ENCODE data around the gene MED15.
A peak's percentile ranks its signal among the peaks of the same experiment; 100 is the strongest.

MED15 gene

DNA sequence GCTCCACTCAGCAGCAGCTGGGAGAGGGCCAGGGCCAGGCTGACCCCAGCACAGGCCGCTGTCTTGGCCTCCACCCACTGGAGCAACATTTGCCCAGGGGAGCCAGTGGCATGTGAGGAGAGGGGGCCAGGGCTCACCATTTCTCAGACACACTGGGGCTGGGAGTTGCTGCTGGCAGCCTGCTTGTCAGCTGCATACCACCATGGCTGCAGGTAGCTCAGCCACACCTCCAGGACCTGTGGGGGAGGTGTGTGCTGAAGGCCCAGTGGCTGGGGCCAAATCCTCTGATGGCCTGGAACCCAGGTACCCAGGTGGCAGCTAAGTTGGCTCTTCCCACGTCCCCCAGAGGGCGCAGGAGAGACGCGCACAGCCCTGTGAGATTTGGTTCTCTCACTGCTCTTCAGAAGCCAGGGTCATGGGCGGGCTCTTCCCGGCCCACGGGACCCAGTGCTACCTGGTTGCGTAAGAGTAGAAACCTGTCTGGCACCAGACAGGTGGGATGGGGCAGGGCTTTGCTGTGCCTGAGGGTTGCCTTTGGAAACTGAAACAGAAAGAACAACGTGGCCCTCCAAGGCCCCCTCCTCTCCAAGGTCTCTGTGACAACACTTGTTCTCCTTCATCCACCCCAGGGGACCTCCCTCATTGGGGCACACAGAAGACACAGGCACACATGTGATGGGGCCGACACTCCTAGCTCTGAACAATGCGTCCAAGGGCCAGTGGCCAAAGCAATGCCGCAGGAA is 98.8 kb downstream of the MED15 start:
- H3K9me3 ChIP-seq (ENCODE audit: low read depth, low read length): no peaks in the 10 kb centered on the region
- no peak overlapping the region for H3K27ac ChIP-seq
- no peaks in the 10 kb centered on the region for H3K36me3 ChIP-seq (ENCODE audit: insufficient read depth, low read length)

DNA sequence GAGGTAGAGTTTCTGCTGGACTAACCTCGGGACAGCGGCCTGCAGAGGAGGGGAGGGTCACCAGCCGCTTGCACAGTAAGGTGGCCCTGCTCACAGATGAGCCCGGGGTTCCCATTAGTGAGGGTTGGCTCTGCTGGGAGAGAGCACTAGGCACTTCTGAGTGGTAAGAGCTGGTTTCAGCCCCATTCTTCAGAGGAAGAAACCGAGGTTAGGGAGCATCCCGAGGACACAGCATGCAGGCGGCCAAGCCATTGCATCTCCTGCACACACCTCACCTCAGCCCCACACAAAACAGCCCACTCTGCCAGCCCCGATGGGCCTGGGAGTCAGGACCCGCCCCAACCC is 99.3 kb downstream of the MED15 start:
- no peaks in the 10 kb centered on the region for H3K9me3 ChIP-seq (ENCODE audit: low read depth, low read length)
- no peak overlapping the region for H3K27ac ChIP-seq
- H3K36me3 ChIP-seq (ENCODE audit: insufficient read depth, low read length): no peaks in the 10 kb centered on the region
- H3K9ac ChIP-seq (ENCODE audit: insufficient read length): no peak overlapping the region
- no peak overlapping the region for H3K4me3 ChIP-seq
- no peak for DNase-seq (ENCODE audit: low read depth, low spot score)
- TF ChIP-seq POLR2AphosphoS5 (IDR thresholded peaks at IDR 0.05; ENCODE audit: borderline replicate concordance, low read depth, low read length): no peak
- TF ChIP-seq EZH2 (IDR thresholded peaks at IDR 0.05): no peak
- no peak for TF ChIP-seq FOXP2 (optimal IDR thresholded peaks at IDR 0.05; ENCODE audit: control extremely low read depth, extremely low read length, insufficient read depth)

More for the DNA sequence above, 98.8 kb downstream of the MED15 start:
- TF ChIP-seq POLR2AphosphoS5 (IDR thresholded peaks at IDR 0.05; ENCODE audit: borderline replicate concordance, low read depth, low read length) (no peak), FOXP2 (optimal IDR thresholded peaks at IDR 0.05; ENCODE audit: control extremely low read depth, extremely low read length, insufficient read depth) (no peak), EZH2 (IDR thresholded peaks at IDR 0.05) (no peak)
- peak; percentile 2 for DNase-seq (ENCODE audit: low read depth, low spot score)
- no peak overlapping the region for H3K9ac ChIP-seq (ENCODE audit: insufficient read length)
- H3K4me3 ChIP-seq: no peak overlapping the region

- no peak overlapping the region for H3K9ac ChIP-seq (ENCODE audit: insufficient read length)
Measured at GRCh38 chr22:20607157-20607907, 99.9 kb downstream of the MED15 start.

DNA sequence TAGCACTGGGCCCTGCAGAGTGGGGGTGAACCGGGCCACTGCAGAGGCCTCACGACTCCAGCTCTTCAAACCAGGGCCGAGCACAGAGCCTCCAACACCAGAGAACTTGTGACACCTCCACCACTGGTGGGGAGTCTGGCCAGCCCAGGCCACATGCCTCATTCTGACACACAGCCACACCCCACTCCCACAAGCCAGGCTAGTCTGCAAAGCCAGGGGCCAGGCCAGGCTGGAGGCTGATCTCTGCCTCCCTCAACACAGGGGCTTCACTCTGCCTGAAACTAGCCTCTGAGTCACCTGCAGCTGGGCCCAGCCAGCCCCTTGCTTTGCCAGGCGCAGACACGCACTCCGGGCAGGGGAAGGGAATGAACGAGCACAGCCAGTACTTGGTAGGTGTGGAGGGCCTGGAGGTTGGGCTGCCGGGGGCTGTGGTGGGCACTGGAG is 102.9 kb downstream of the MED15 start:
- Histone ChIP-seq H3K36me3 (ENCODE audit: insufficient read depth, low read length) (no peaks in the 10 kb centered on the region), H3K9ac (ENCODE audit: insufficient read length) (no peak overlapping the region), H3K9me3 (ENCODE audit: low read depth, low read length) (no peaks in the 10 kb centered on the region), H3K27ac (no peak overlapping the region), H3K4me3 (no peak overlapping the region)
- no peak for TF ChIP-seq POLR2AphosphoS5 (IDR thresholded peaks at IDR 0.05; ENCODE audit: borderline replicate concordance, low read depth, low read length)
- no peak for TF ChIP-seq FOXP2 (optimal IDR thresholded peaks at IDR 0.05; ENCODE audit: control extremely low read depth, extremely low read length, insufficient read depth)
- no peak for TF ChIP-seq EZH2 (IDR thresholded peaks at IDR 0.05)
- no peak for DNase-seq (ENCODE audit: low read depth, low spot score)

More at GRCh38 chr22:20607157-20607907, 99.9 kb downstream of the MED15 start:
- no peak for DNase-seq (ENCODE audit: low read depth, low spot score)
- no peak for TF ChIP-seq EZH2 (IDR thresholded peaks at IDR 0.05)
- no peak for TF ChIP-seq POLR2AphosphoS5 (IDR thresholded peaks at IDR 0.05; ENCODE audit: borderline replicate concordance, low read depth, low read length)
- TF ChIP-seq FOXP2 (optimal IDR thresholded peaks at IDR 0.05; ENCODE audit: control extremely low read depth, extremely low read length, insufficient read depth): no peak
- H3K4me3 ChIP-seq: no peak overlapping the region
- H3K9me3 ChIP-seq (ENCODE audit: low read depth, low read length): no peaks in the 10 kb centered on the region
- H3K27ac ChIP-seq: no peak overlapping the region
- no peaks in the 10 kb centered on the region for H3K36me3 ChIP-seq (ENCODE audit: insufficient read depth, low read length)

DNA sequence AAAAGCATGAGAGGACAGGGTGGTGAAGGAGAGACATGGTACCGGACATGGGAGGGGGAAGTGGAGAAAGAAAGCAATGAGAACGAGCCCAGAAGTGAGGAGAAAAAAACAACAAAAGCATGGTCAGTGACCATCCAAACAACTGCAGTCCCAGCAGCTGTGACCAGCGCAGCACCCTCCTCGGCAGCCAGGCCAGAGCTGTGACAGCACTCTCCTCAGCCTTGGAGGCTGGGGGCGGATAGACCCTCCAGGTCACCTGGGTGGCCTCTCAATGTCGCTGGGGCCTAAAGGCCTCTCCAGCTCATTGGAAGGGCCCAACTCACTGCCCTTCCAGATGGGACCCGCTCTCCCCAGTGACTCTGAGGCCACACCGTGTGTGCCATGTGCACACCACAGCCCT is 103.3 kb downstream of the MED15 start:
- TF ChIP-seq EZH2 (IDR thresholded peaks at IDR 0.05) (no peak), FOXP2 (optimal IDR thresholded peaks at IDR 0.05; ENCODE audit: control extremely low read depth, extremely low read length, insufficient read depth) (no peak), POLR2AphosphoS5 (IDR thresholded peaks at IDR 0.05; ENCODE audit: borderline replicate concordance, low read depth, low read length) (no peak)

DNA sequence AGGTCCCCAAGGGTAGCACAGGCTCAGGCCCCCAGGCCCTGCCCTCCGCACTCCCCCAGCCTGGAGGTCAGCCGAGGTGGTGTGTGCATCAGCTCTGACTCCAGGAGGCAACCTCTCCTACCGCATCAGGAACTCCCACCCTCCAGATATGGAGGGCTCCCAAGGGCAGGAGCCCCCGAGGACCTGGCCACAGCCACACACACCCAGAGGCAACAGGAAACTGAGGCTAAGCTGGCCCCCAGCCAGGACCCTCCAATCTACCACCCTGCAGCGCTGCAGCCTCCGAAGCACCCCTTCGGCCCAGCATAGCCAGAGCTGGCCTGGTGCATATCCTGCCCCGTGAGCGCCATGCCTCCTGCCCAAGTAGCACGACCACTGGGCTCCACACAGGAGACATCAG is 104.0 kb downstream of the MED15 start:
- H3K9ac ChIP-seq (ENCODE audit: insufficient read length): no peak overlapping the region
- no peak for DNase-seq (ENCODE audit: low read depth, low spot score)
- no peak for TF ChIP-seq POLR2AphosphoS5 (IDR thresholded peaks at IDR 0.05; ENCODE audit: borderline replicate concordance, low read depth, low read length)
- no peak for TF ChIP-seq EZH2 (IDR thresholded peaks at IDR 0.05)
- no peak for TF ChIP-seq FOXP2 (optimal IDR thresholded peaks at IDR 0.05; ENCODE audit: control extremely low read depth, extremely low read length, insufficient read depth)
- H3K4me3 ChIP-seq: no peak overlapping the region
- H3K9me3 ChIP-seq (ENCODE audit: low read depth, low read length): no peaks in the 10 kb centered on the region
- H3K27ac ChIP-seq: no peak overlapping the region
- H3K36me3 ChIP-seq (ENCODE audit: insufficient read depth, low read length): no peaks in the 10 kb centered on the region

More for the DNA sequence above, 103.3 kb downstream of the MED15 start:
- H3K27ac ChIP-seq: no peak overlapping the region
- H3K9ac ChIP-seq (ENCODE audit: insufficient read length): no peak overlapping the region
- H3K36me3 ChIP-seq (ENCODE audit: insufficient read depth, low read length): no peaks in the 10 kb centered on the region
- no peaks in the 10 kb centered on the region for H3K9me3 ChIP-seq (ENCODE audit: low read depth, low read length)
- DNase-seq (ENCODE audit: low read depth, low spot score): no peak
- H3K4me3 ChIP-seq: no peak overlapping the region

- Histone ChIP-seq H3K27ac (no peak overlapping the region), H3K9me3 (ENCODE audit: low read depth, low read length) (no peaks in the 10 kb centered on the region), H3K9ac (ENCODE audit: insufficient read length) (no peak overlapping the region), H3K36me3 (ENCODE audit: insufficient read depth, low read length) (no peaks in the 10 kb centered on the region), H3K4me3 (no peak overlapping the region)
- TF ChIP-seq EZH2 (IDR thresholded peaks at IDR 0.05): no peak
- TF ChIP-seq FOXP2 (optimal IDR thresholded peaks at IDR 0.05; ENCODE audit: control extremely low read depth, extremely low read length, insufficient read depth): no peak
- no peak for TF ChIP-seq POLR2AphosphoS5 (IDR thresholded peaks at IDR 0.05; ENCODE audit: borderline replicate concordance, low read depth, low read length)
- DNase-seq (ENCODE audit: low read depth, low spot score): no peak
Measured at GRCh38 chr22:20613301-20613700, 105.9 kb downstream of the MED15 start.

DNA sequence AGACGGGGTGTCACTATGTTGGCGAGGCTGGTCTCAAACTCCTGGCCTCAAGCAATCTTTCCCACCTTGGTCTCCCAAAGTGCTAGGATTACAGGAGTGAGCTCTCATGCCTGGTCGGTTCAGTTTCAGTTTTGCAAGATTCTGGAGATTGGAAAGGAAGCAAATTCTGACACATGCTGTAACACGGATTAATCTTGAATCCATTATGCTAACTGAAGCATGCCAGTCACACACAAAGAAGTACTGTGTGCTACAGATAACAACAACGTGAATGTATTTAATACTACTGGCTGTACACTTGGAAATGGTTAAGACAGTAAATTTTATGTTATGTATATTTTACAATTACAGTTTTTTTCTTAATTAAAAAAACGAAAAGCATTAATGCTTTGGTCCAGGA is 107.6 kb downstream of the MED15 start:
- no peak overlapping the region for H3K4me3 ChIP-seq
- no peak for DNase-seq (ENCODE audit: low read depth, low spot score)
- TF ChIP-seq POLR2AphosphoS5 (IDR thresholded peaks at IDR 0.05; ENCODE audit: borderline replicate concordance, low read depth, low read length): no peak
- TF ChIP-seq FOXP2 (optimal IDR thresholded peaks at IDR 0.05; ENCODE audit: control extremely low read depth, extremely low read length, insufficient read depth): no peak
- TF ChIP-seq EZH2 (IDR thresholded peaks at IDR 0.05): no peak
- no peaks in the 10 kb centered on the region for H3K9me3 ChIP-seq (ENCODE audit: low read depth, low read length)
- no peak overlapping the region for H3K9ac ChIP-seq (ENCODE audit: insufficient read length)
- H3K36me3 ChIP-seq (ENCODE audit: insufficient read depth, low read length): no peaks in the 10 kb centered on the region
- no peak overlapping the region for H3K27ac ChIP-seq

Data from SK-N-MC (cell line).